Effector memory CD8-positive, alpha-beta T cell (primary cell): ENCODE data around the gene C9orf78.

Experiments
- ATAC-seq: fragments of 150-1000 bp; cut with Tn5 transposase; replicated peaks from 2 replicates; pipeline ENCODE4 v1.10.0; 2021; ENCODE audit warnings: mild to moderate bottlenecking, moderate library complexity
- DNase-seq, 3 experiments: peaks; one replicate each; pipeline ENCODE4 v3.0.0; 2021
- H3K27ac Mint-ChIP-seq, 2 donors: one replicate each; pipeline ENCODE4 v1.8.0; 2022; ENCODE audit warnings: mild to moderate bottlenecking in 2 of 2, mixed read lengths in 2 of 2, moderate library complexity in 2 of 2
- H3K27me3 Mint-ChIP-seq, 2 donors: one replicate each; pipeline ENCODE4 v1.8.0; 2022; ENCODE audit warnings: mixed read lengths in 2 of 2
- H3K36me3 Mint-ChIP-seq: one replicate; pipeline ENCODE4 v1.8.0; 2022; ENCODE audit warnings: mild to moderate bottlenecking, moderate library complexity, mixed read lengths; ENCODE audit not compliant: insufficient read depth
- H3K4me1 Mint-ChIP-seq, 2 donors: one replicate each; pipeline ENCODE4 v1.8.0; 2022; ENCODE audit warnings: low read depth in 2 of 2, mixed read lengths in 2 of 2
- H3K4me3 Mint-ChIP-seq, 2 donors: one replicate each; pipeline ENCODE4 v1.8.0; 2022; ENCODE audit warnings: mild to moderate bottlenecking in 2 of 2, mixed read lengths in 2 of 2, moderate library complexity in 2 of 2
- H3K9me3 Mint-ChIP-seq, 2 donors: one replicate each; pipeline ENCODE4 v1.8.0; 2022; ENCODE audit warnings: mixed read lengths in 2 of 2

Gene C9orf78

GRCh38 chr9:129863059-129863690 lies 28.1 kb upstream of the C9orf78 start:
- Mint-ChIP-seq H3K27me3 (no peaks in the 10 kb centered on the region), H3K36me3 (peaks cover 51% of the 10 kb centered on the region), H3K9me3 (no peaks in the 10 kb centered on the region), H3K27ac (peak overlapping the region; percentile 84 to 89), H3K4me1 (peaks cover 53 to 57% of the 10 kb centered on the region in 2 donors), H3K4me3 (peak overlapping the region; percentile 69 to 78)
- DNase-seq, result peak; percentile 66 to 71 (median 69)
- ATAC-seq, result peak; percentile 95

GRCh38 chr9:129861447-129861827 lies 26.4 kb upstream of the C9orf78 start:
- Mint-ChIP-seq H3K27ac (peak overlapping the region; percentile 16 to 59), H3K4me1 (peaks cover 37 to 47% of the 10 kb centered on the region in 2 donors), H3K9me3 (no peaks in the 10 kb centered on the region), H3K27me3 (no peaks in the 10 kb centered on the region), H3K36me3 (peaks cover 47% of the 10 kb centered on the region), H3K4me3 (peak overlapping the region; percentile 38 to 78)
- ATAC-seq (no peak), DNase-seq (no peak)

- Mint-ChIP-seq H3K27ac (peak overlapping the region in 1 of 2 donors; percentile 59), H3K36me3 (peaks cover 45% of the 10 kb centered on the region), H3K9me3 (no peaks in the 10 kb centered on the region), H3K4me3 (no peak overlapping the region), H3K4me1 (peaks cover 33 to 42% of the 10 kb centered on the region in 2 donors), H3K27me3 (no peaks in the 10 kb centered on the region)
- no peak for DNase-seq
- no peak for ATAC-seq
Measured at GRCh38 chr9:129860653-129861446, 25.8 kb upstream of the C9orf78 start.

- no peak for ATAC-seq
- H3K27ac Mint-ChIP-seq, result peak overlapping the region in 1 of 2 donors; percentile 32
- no peak overlapping the region for H3K4me3 Mint-ChIP-seq
- DNase-seq, result no peak
- peaks cover 36 to 47% of the 10 kb centered on the region in 2 donors for H3K4me1 Mint-ChIP-seq
- peaks cover 41% of the 10 kb centered on the region for H3K36me3 Mint-ChIP-seq
- no peaks in the 10 kb centered on the region for H3K27me3 Mint-ChIP-seq
- H3K9me3 Mint-ChIP-seq, result no peaks in the 10 kb centered on the region
Measured at GRCh38 chr9:129858167-129858962, 23.3 kb upstream of the C9orf78 start.

- H3K36me3 Mint-ChIP-seq, result peaks cover 43% of the 10 kb centered on the region
- no peaks in the 10 kb centered on the region for H3K9me3 Mint-ChIP-seq
- no peak overlapping the region for H3K4me3 Mint-ChIP-seq
- no peak for ATAC-seq
- peaks cover 31 to 42% of the 10 kb centered on the region in 2 donors for H3K4me1 Mint-ChIP-seq
- H3K27me3 Mint-ChIP-seq, result no peaks in the 10 kb centered on the region
- no peak overlapping the region for H3K27ac Mint-ChIP-seq
- no peak for DNase-seq
Measured at GRCh38 chr9:129857207-129857606, 22.1 kb upstream of the C9orf78 start.

- H3K4me3 Mint-ChIP-seq, result peak overlapping the region; percentile 53 to 70
Measured at GRCh38 chr9:129854588-129855110, 19.6 kb upstream of the C9orf78 start.

GRCh38 chr9:129853614-129854013 lies 18.5 kb upstream of the C9orf78 start:
- Mint-ChIP-seq H3K27me3 (no peaks in the 10 kb centered on the region), H3K36me3 (peaks cover 63% of the 10 kb centered on the region), H3K27ac (no peak overlapping the region), H3K9me3 (no peaks in the 10 kb centered on the region), H3K4me3 (peak overlapping the region; percentile 53 to 70), H3K4me1 (peaks cover 24 to 35% of the 10 kb centered on the region in 2 donors)
- DNase-seq, result no peak
- no peak for ATAC-seq

More at GRCh38 chr9:129854588-129855110, 19.6 kb upstream of the C9orf78 start:
- DNase-seq (no peak), ATAC-seq (peak; percentile 87)
- no peaks in the 10 kb centered on the region for H3K27me3 Mint-ChIP-seq
- H3K9me3 Mint-ChIP-seq, result no peaks in the 10 kb centered on the region
- H3K27ac Mint-ChIP-seq, result peak overlapping the region; percentile 70 to 81
- peaks cover 64% of the 10 kb centered on the region for H3K36me3 Mint-ChIP-seq
- peaks cover 24 to 33% of the 10 kb centered on the region in 2 donors for H3K4me1 Mint-ChIP-seq

- no peak overlapping the region for H3K4me3 Mint-ChIP-seq
- H3K36me3 Mint-ChIP-seq, result peaks cover 62% of the 10 kb centered on the region
- no peak for DNase-seq
- no peak for ATAC-seq
- H3K9me3 Mint-ChIP-seq, result no peaks in the 10 kb centered on the region
- H3K27ac Mint-ChIP-seq, result no peak overlapping the region
- H3K4me1 Mint-ChIP-seq, result peaks cover 24 to 36% of the 10 kb centered on the region in 2 donors
- no peaks in the 10 kb centered on the region for H3K27me3 Mint-ChIP-seq
Measured at GRCh38 chr9:129852579-129852978, 17.5 kb upstream of the C9orf78 start.

- peaks cover 61% of the 10 kb centered on the region for H3K36me3 Mint-ChIP-seq
- peak overlapping the region in 1 of 2 donors; percentile 11 for H3K27ac Mint-ChIP-seq
- H3K9me3 Mint-ChIP-seq, result no peaks in the 10 kb centered on the region
- no peaks in the 10 kb centered on the region for H3K27me3 Mint-ChIP-seq
- no peak overlapping the region for H3K4me3 Mint-ChIP-seq
- peaks cover 24 to 31% of the 10 kb centered on the region in 2 donors for H3K4me1 Mint-ChIP-seq
- DNase-seq (no peak), ATAC-seq (no peak)
Measured at GRCh38 chr9:129851821-129852220, 16.7 kb upstream of the C9orf78 start.

- no peaks in the 10 kb centered on the region for H3K9me3 Mint-ChIP-seq
- no peak overlapping the region for H3K27ac Mint-ChIP-seq
- H3K36me3 Mint-ChIP-seq, result peaks cover 57% of the 10 kb centered on the region
- H3K27me3 Mint-ChIP-seq, result no peaks in the 10 kb centered on the region
- H3K4me1 Mint-ChIP-seq, result peaks cover 24 to 31% of the 10 kb centered on the region in 2 donors
- H3K4me3 Mint-ChIP-seq, result no peak overlapping the region
- ATAC-seq (no peak), DNase-seq (no peak)
Measured at GRCh38 chr9:129850821-129851550, 15.9 kb upstream of the C9orf78 start.

- peaks cover 50% of the 10 kb centered on the region for H3K36me3 Mint-ChIP-seq
- peak overlapping the region in 1 of 2 donors; percentile 15 for H3K27ac Mint-ChIP-seq
- H3K27me3 Mint-ChIP-seq, result no peaks in the 10 kb centered on the region
- DNase-seq, result no peak
- peaks cover 22 to 29% of the 10 kb centered on the region in 2 donors for H3K4me1 Mint-ChIP-seq
- no peak overlapping the region for H3K4me3 Mint-ChIP-seq
- no peaks in the 10 kb centered on the region for H3K9me3 Mint-ChIP-seq
- no peak for ATAC-seq
Measured at GRCh38 chr9:129849901-129850300, 14.8 kb upstream of the C9orf78 start.

- Mint-ChIP-seq H3K9me3 (no peaks in the 10 kb centered on the region), H3K36me3 (peaks cover 47% of the 10 kb centered on the region), H3K27me3 (no peaks in the 10 kb centered on the region), H3K27ac (no peak overlapping the region), H3K4me1 (peaks cover 12 to 19% of the 10 kb centered on the region in 2 donors), H3K4me3 (no peak overlapping the region)
- DNase-seq (no peak), ATAC-seq (no peak)
Measured at GRCh38 chr9:129848712-129849441, 13.8 kb upstream of the C9orf78 start.
